ENCODE data around the gene PLXNA4. TPM values are rescaled to one million over a fixed set of nuclear protein-coding genes. Genes with fewer than 3 reads are reported as not detected.

Gene PLXNA4
- total and polyA plus RNA-seq, 4 donors = 0.04 to 1.1 (median 0.41) TPM

- 16% methylated on average over 6 of the region's 6 CpGs for WGBS
- H3K27ac ChIP-seq (ENCODE audit: low read depth in 1 of 2, low read length in 2 of 2) = no peak overlapping the region
- peaks cover 0 to 3% (median 0%) of the 10 kb centered on the region in 4 donors for H3K9me3 ChIP-seq (ENCODE audit: control insufficient read depth in 4 of 4, low read length in 3 of 4)
- no peak for DNase-seq (ENCODE audit: low spot score)
- no peaks in the 10 kb centered on the region for H3K36me3 ChIP-seq (ENCODE audit: control insufficient read depth in 4 of 4, insufficient read depth in 3 of 4, low read depth in 1 of 4, low read length in 3 of 4)
- peaks cover 0 to 13% (median 0%) of the 10 kb centered on the region in 4 donors for H3K27me3 ChIP-seq (ENCODE audit: control insufficient read depth in 4 of 4, insufficient read depth in 4 of 4, low read length in 3 of 4)
- no peak overlapping the region for H3K9ac ChIP-seq (ENCODE audit: low read depth in 1 of 2, low read length in 2 of 2)
- H3K4me1 ChIP-seq (ENCODE audit: control insufficient read depth in 4 of 4, insufficient read depth in 4 of 4, low read length in 3 of 4) = no peaks in the 10 kb centered on the region
- no peak for TF ChIP-seq HNF4G (IDR thresholded peaks at IDR 0.05)
- TF ChIP-seq, protein P1, sequence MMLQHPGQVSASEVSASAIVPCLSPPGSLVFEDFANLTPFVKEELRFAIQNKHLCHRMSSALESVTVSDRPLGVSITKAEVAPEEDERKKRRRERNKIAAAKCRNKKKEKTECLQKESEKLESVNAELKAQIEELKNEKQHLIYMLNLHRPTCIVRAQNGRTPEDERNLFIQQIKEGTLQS (IDR thresholded peaks at IDR 0.05) = no peak
- no peak for TF ChIP-seq FOXA1 (IDR thresholded peaks at IDR 0.05)
- no peak for TF ChIP-seq TAF1 (conservative IDR thresholded peaks at IDR 0.05)
- TF ChIP-seq MAX (IDR thresholded peaks at IDR 0.05) = no peak
- no peak for TF ChIP-seq REST (IDR thresholded peaks at IDR 0.05)
- no peak for TF ChIP-seq ZBTB33 (IDR thresholded peaks at IDR 0.05)
- TF ChIP-seq JUND (IDR thresholded peaks at IDR 0.05) = no peak
- TF ChIP-seq RAD21 (IDR thresholded peaks at IDR 0.05) = no peak
- no peak for TF ChIP-seq YY1 (IDR thresholded peaks at IDR 0.05)
- TF ChIP-seq HNF4A (conservative IDR thresholded peaks at IDR 0.05) = no peak
- TF ChIP-seq NR2F2 (IDR thresholded peaks at IDR 0.05) = no peak
- TF ChIP-seq SP1 (IDR thresholded peaks at IDR 0.05) = no peak
- no peak for TF ChIP-seq CTCF (IDR thresholded peaks at IDR 0.05; ENCODE audit: low read depth, low read length, missing input control)
- TF ChIP-seq GABPA (IDR thresholded peaks at IDR 0.05 in 1 of 2, conservative IDR thresholded peaks at IDR 0.05 in 1 of 2) = no peak
- no peak for TF ChIP-seq FOXA2 (IDR thresholded peaks at IDR 0.05)
- no peak overlapping the region for H3K4me3 ChIP-seq (ENCODE audit: low read depth in 1 of 3, low read length in 3 of 3)
These were observed 16.7 kb upstream of the PLXNA4 start for GRCh38 chr7:132592936-132593335.
